HepG2 (cell line): ENCODE measurements around the gene ITPK1.

Experiments
- NFE2L2 ChIP-seq: fragments of 150-350 bp; IDR thresholded peaks from 2 replicates; pipeline ENCODE4 v1.6.1; 2014; ENCODE audit warnings: low read length
- RXRA ChIP-seq: sonication (generic); formaldehyde crosslinking; IDR thresholded peaks from 2 replicates; pipeline ENCODE4 v1.5.1; 2020; ENCODE audit warnings: missing genetic modification reagents
- TERF1 ChIP-seq: sonication (generic); formaldehyde crosslinking; IDR thresholded peaks from 2 replicates; pipeline ENCODE4 v1.8.0; 2022; ENCODE audit warnings: mild to moderate bottlenecking, missing genetic modification reagents, moderate library complexity
- ZKSCAN1 ChIP-seq: fragments of 150-350 bp; IDR thresholded peaks from 2 replicates; pipeline ENCODE4 v1.6.1; 2014; ENCODE audit warnings: low read length

DNA sequence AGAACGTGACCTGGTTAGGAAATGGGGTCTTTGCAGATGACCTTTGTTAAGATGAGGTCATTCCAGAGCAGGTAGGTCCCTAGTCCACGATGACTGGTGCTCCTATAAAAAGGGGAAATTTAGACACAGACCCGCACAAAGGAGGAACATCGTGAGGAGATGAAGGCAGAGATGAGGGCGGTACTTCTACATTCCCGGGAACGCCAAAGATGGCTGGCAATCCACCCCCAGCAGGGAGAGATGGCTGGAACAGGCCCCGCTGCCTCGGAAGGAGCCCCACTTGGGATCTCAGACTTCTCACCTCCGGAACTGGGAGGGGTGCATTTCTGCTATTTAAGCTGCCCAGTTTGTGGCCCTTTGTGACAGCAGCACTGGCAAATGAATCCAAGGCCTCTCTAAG, 85.0 kb downstream of the ITPK1 start:
- no peak for TF ChIP-seq ZKSCAN1
- no peak for TF ChIP-seq TERF1 (CRISPR knock-in tag)
- TF ChIP-seq RXRA: no peak
- TF ChIP-seq NFE2L2: no peak
